Activated B cell treated with CpG ODN at 0.5 μM for 24 hours (primary cell): ENCODE measurements around the gene EPHB6. TPM values are rescaled to one million over a fixed set of nuclear protein-coding genes. Genes with fewer than 3 reads are reported as not detected.

Experiments used
- ATAC-seq: fragments of 200-7000 bp; cut with Tn5 transposase; one replicate; pipeline ENCODE4 v1.10.0; 2021; ENCODE audit warnings: low read depth, mild to moderate bottlenecking, moderate library complexity
- CTCF ChIA-PET: fragments of 350-600 bp; sonication (Branson Sonifier 250); formaldehyde crosslinking; loops from one replicate; lab custom pipeline; 2021; ENCODE audit warnings: antibody characterized with exemption; lab: Charles Lee
- POLR2A ChIA-PET: fragments of 350-600 bp; sonication (Branson Sonifier 250); formaldehyde crosslinking; loops from one replicate; lab custom pipeline; 2021; ENCODE audit warnings: antibody characterized with exemption; lab: Charles Lee
- DNase-seq: peaks from one replicate; pipeline ENCODE4 v3.0.0; 2022
- H3K27ac Mint-ChIP-seq: one replicate; pipeline ENCODE4 v1.8.0; 2020; ENCODE audit warnings: mixed read lengths
- H3K27me3 Mint-ChIP-seq: one replicate; pipeline ENCODE4 v1.8.0; 2021; ENCODE audit warnings: mixed read lengths
- H3K36me3 Mint-ChIP-seq: one replicate; pipeline ENCODE4 v1.8.0; 2021; ENCODE audit warnings: low read depth, mixed read lengths
- H3K4me1 Mint-ChIP-seq: one replicate; pipeline ENCODE4 v1.8.0; 2021; ENCODE audit warnings: mixed read lengths
- H3K4me3 Mint-ChIP-seq: one replicate; pipeline ENCODE4 v1.8.0; 2020; ENCODE audit warnings: mild to moderate bottlenecking, mixed read lengths
- H3K9me3 Mint-ChIP-seq: one replicate; pipeline ENCODE4 v1.8.0; 2020; ENCODE audit warnings: mixed read lengths
- CTCF ChIP-seq: fragments of 200-600 bp; IDR thresholded peaks from one replicate; pipeline ENCODE4 v1.8.0; 2022; ENCODE audit warnings: antibody characterized with exemption, mild to moderate bottlenecking
- intact Hi-C: fragments of 100-400 bp; cut with micrococcal nuclease; formaldehyde crosslinking; loops from one replicate; pipeline ENCODE4 v1.15.1; 2024
- total RNA-seq: library from RNA; stranded (reverse); gene quantifications from 2 replicates; pipeline ENCODE4 v1.2.3, GENCODE V29; 2022

EPHB6 gene
- total RNA-seq, 1 donor from 2014 or later = 21.4 TPM

- peaks cover 16% of the 10 kb centered on the region for H3K27me3 Mint-ChIP-seq
- no peak overlapping the region for H3K27ac Mint-ChIP-seq
- H3K36me3 Mint-ChIP-seq = no peaks in the 10 kb centered on the region
- H3K4me1 Mint-ChIP-seq = no peaks in the 10 kb centered on the region
- ChIA-PET POLR2A (no interaction called here), CTCF (interaction anchor here (0.9 to 3.6 kb wide), 3 partner anchors 123 to 336 kb away, joined by 3 to 29 read pairs (median 3); no protein-coding TSS in a partner anchor)
- no peak overlapping the region for H3K4me3 Mint-ChIP-seq
- no peaks in the 10 kb centered on the region for H3K9me3 Mint-ChIP-seq
- DNase-seq (no peak), ATAC-seq (no peak)
- intact Hi-C loops = no loop called here
- no peak for TF ChIP-seq CTCF
Observed at GRCh38 chr7:142879060-142879459, 24.2 kb downstream of the EPHB6 start.

GRCh38 chr7:142880876-142881505, 26.1 kb downstream of the EPHB6 start:
- H3K9me3 Mint-ChIP-seq = no peaks in the 10 kb centered on the region
- no peaks in the 10 kb centered on the region for H3K4me1 Mint-ChIP-seq
- H3K4me3 Mint-ChIP-seq = no peak overlapping the region
- no peak for DNase-seq
- peaks cover 15% of the 10 kb centered on the region for H3K27me3 Mint-ChIP-seq
- H3K36me3 Mint-ChIP-seq = no peaks in the 10 kb centered on the region
- intact Hi-C loops = loop anchor here (1.0 kb wide), 4 partner anchors 27 to 334 kb away; no protein-coding TSS in a partner anchor
- peak; percentile 79 for ATAC-seq
- ChIA-PET CTCF (interaction anchor here (0.7 to 3.6 kb wide), 17 partner anchors 15 to 338 kb away, joined by 3 to 29 read pairs (median 3); no protein-coding TSS in a partner anchor), POLR2A (no interaction called here)
- peak; percentile 43 for TF ChIP-seq CTCF
- H3K27ac Mint-ChIP-seq = no peak overlapping the region

GRCh38 chr7:142881586-142882337, 26.9 kb downstream of the EPHB6 start:
- ATAC-seq (no peak), DNase-seq (no peak)
- Mint-ChIP-seq H3K36me3 (no peaks in the 10 kb centered on the region), H3K4me3 (no peak overlapping the region), H3K27me3 (peaks cover 13% of the 10 kb centered on the region), H3K9me3 (no peaks in the 10 kb centered on the region), H3K4me1 (no peaks in the 10 kb centered on the region), H3K27ac (no peak overlapping the region)
- CTCF ChIA-PET = interaction anchor here (0.8 to 3.6 kb wide), 15 partner anchors 16 to 337 kb away, joined by 3 to 29 read pairs (median 3); no protein-coding TSS in a partner anchor
- POLR2A ChIA-PET = no interaction called here
- no peak for TF ChIP-seq CTCF
- intact Hi-C loops = loop anchor here (1.0 kb wide), 4 partner anchors 27 to 334 kb away; no protein-coding TSS in a partner anchor

- TF ChIP-seq CTCF = no peak
- POLR2A ChIA-PET = no interaction called here
- no peaks in the 10 kb centered on the region for H3K9me3 Mint-ChIP-seq
- no peaks in the 10 kb centered on the region for H3K4me1 Mint-ChIP-seq
- no peak overlapping the region for H3K27ac Mint-ChIP-seq
- H3K36me3 Mint-ChIP-seq = no peaks in the 10 kb centered on the region
- CTCF ChIA-PET = interaction anchor here (0.8 to 3.6 kb wide), 6 partner anchors 19 to 333 kb away, joined by 3 to 29 read pairs (median 6); no protein-coding TSS in a partner anchor
- H3K27me3 Mint-ChIP-seq = peaks cover 13% of the 10 kb centered on the region
- no peak for DNase-seq
- ATAC-seq = no peak
- intact Hi-C loops = no loop called here
- H3K4me3 Mint-ChIP-seq = no peak overlapping the region
Observed at GRCh38 chr7:142882338-142882678, 27.4 kb downstream of the EPHB6 start.

GRCh38 chr7:142883145-142883544, 28.3 kb downstream of the EPHB6 start:
- intact Hi-C loops = no loop called here
- DNase-seq (no peak), ATAC-seq (no peak)
- ChIA-PET POLR2A (no interaction called here), CTCF (no interaction called here)
- no peaks in the 10 kb centered on the region for H3K9me3 Mint-ChIP-seq
- peaks cover 13% of the 10 kb centered on the region for H3K27me3 Mint-ChIP-seq
- TF ChIP-seq CTCF = no peak
- no peaks in the 10 kb centered on the region for H3K4me1 Mint-ChIP-seq
- no peak overlapping the region for H3K27ac Mint-ChIP-seq
- no peak overlapping the region for H3K4me3 Mint-ChIP-seq
- H3K36me3 Mint-ChIP-seq = no peaks in the 10 kb centered on the region
